Measurements from ENCODE around the gene BMPR1A.

DNA sequence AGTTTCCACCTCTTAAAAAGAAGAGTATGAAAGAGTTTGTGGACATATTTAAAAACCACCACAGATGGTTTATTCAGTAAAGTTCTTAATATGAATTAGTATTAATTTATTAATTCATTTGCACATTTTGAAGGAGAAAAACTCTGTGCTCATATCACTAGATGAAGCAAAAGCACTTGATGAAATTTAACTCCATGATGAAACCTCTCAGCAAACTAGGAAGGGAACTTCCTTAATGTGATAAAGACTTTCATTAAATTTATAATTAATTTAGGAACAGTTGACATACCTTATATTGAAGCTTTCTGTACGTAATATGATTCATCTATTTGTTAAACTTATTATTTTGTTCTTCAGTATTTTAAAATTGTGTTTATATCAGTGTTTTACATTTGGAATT lies 101.6 kb downstream of the BMPR1A start:
- TF ChIP-seq, protein P1, sequence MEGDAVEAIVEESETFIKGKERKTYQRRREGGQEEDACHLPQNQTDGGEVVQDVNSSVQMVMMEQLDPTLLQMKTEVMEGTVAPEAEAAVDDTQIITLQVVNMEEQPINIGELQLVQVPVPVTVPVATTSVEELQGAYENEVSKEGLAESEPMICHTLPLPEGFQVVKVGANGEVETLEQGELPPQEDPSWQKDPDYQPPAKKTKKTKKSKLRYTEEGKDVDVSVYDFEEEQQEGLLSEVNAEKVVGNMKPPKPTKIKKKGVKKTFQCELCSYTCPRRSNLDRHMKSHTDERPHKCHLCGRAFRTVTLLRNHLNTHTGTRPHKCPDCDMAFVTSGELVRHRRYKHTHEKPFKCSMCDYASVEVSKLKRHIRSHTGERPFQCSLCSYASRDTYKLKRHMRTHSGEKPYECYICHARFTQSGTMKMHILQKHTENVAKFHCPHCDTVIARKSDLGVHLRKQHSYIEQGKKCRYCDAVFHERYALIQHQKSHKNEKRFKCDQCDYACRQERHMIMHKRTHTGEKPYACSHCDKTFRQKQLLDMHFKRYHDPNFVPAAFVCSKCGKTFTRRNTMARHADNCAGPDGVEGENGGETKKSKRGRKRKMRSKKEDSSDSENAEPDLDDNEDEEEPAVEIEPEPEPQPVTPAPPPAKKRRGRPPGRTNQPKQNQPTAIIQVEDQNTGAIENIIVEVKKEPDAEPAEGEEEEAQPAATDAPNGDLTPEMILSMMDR (conservative IDR thresholded peaks at IDR 0.05; ENCODE audit: low read length), result no peak
- no peak for TF ChIP-seq EZH2phosphoT487 (IDR thresholded peaks at IDR 0.05; ENCODE audit: borderline replicate concordance)

Data from Loucy (cell line).